Peyer's patch (tissue), 4 donors: ENCODE data around the gene SIX1.

Experiments
- POLR2A ChIP-seq, 2 donors: fragments of 450-650 bp; IDR thresholded peaks; one replicate each; pipeline ENCODE4 v1.5.1; 2017; ENCODE audit warnings: antibody characterized with exemption in 2 of 2, mild to moderate bottlenecking in 2 of 2, moderate library complexity in 2 of 2
- TF ChIP-seq, protein P1 (sequence below), 6 experiments: fragments of 450-650 bp in 4 of 6; fragments of 200-600 bp in 2 of 6; sonication (generic) in 1 of 6; IDR thresholded peaks; one replicate each; pipeline ENCODE4 v1.5.1; 2017 to 2019; ENCODE audit warnings: antibody characterized with exemption in 6 of 6, mild to moderate bottlenecking in 3 of 6, moderate library complexity in 1 of 6

DNA sequence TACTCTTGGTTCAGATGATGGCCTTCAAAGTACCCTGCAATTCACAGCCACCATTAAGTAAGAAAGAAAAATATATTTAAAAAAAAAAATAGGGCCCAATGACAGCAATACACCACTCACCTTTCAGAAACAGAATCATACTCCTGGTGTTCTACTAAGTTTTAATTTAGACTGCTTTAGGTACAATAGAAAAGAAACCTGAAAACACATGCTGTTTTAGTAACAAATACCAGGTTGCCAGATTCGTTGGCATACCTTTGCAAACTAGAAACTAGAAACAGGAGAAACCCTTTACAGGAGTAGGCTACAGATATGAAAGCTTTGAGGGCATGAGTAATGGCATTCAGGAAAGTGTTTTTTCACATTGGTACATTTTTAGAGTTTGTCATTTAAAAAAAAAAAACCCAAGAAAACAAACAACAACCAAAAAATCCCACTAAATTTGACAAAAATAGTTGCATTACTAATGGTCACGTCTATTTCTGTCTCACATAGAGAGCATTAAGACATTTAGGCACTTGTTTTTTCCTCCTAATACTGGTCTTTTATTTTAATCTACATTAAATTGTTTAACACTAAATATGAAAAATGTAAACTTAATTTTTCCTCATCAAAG is 4.0 kb downstream of the SIX1 start:
- TF ChIP-seq, protein P1, sequence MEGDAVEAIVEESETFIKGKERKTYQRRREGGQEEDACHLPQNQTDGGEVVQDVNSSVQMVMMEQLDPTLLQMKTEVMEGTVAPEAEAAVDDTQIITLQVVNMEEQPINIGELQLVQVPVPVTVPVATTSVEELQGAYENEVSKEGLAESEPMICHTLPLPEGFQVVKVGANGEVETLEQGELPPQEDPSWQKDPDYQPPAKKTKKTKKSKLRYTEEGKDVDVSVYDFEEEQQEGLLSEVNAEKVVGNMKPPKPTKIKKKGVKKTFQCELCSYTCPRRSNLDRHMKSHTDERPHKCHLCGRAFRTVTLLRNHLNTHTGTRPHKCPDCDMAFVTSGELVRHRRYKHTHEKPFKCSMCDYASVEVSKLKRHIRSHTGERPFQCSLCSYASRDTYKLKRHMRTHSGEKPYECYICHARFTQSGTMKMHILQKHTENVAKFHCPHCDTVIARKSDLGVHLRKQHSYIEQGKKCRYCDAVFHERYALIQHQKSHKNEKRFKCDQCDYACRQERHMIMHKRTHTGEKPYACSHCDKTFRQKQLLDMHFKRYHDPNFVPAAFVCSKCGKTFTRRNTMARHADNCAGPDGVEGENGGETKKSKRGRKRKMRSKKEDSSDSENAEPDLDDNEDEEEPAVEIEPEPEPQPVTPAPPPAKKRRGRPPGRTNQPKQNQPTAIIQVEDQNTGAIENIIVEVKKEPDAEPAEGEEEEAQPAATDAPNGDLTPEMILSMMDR (IDR thresholded peaks at IDR 0.05): no peak
- no peak for TF ChIP-seq POLR2A (IDR thresholded peaks at IDR 0.05)
